HepG2 (cell line): ENCODE results near the gene FGFR1OP2. TPM values are rescaled to one million over a fixed set of nuclear protein-coding genes. Genes with fewer than 3 reads are reported as not detected.

Experiments
- BORCS8-MEF2B ChIP-seq: sonication (generic); formaldehyde crosslinking; IDR thresholded peaks from 2 replicates; pipeline ENCODE4 v1.8.0; 2022; ENCODE audit warnings: mild to moderate bottlenecking, missing genetic modification reagents
- CREB1 ChIP-seq, 2 experiments: fragments of 450-650 bp in 1 of 2; IDR thresholded peaks; 2 replicates each; pipeline ENCODE4 v1.6.1; 2016 to 2017; ENCODE audit warnings: control low read depth in 1 of 2, mild to moderate bottlenecking in 1 of 2, missing compliant biosample characterization in 1 of 2, missing genetic modification characterization in 1 of 2
- FOXC1 ChIP-seq: sonication (generic); formaldehyde crosslinking; IDR thresholded peaks from 2 replicates; pipeline ENCODE4 v1.8.0; 2022; ENCODE audit warnings: mild to moderate bottlenecking, missing genetic modification reagents, borderline replicate concordance
- GFI1 ChIP-seq: sonication (generic); formaldehyde crosslinking; IDR thresholded peaks from 2 replicates; pipeline ENCODE4 v1.5.0; 2020; ENCODE audit warnings: missing genetic modification reagents, mild to moderate bottlenecking, borderline replicate concordance
- GTF2F1 ChIP-seq: fragments of 150-350 bp; IDR thresholded peaks from 2 replicates; pipeline ENCODE4 v1.6.1; 2014; ENCODE audit warnings: low read length
- HNF1B ChIP-seq: sonication (generic); formaldehyde crosslinking; IDR thresholded peaks from 2 replicates; pipeline ENCODE4 v1.5.1; 2020; ENCODE audit warnings: mild to moderate bottlenecking, moderate library complexity, missing genetic modification reagents
- MATR3 ChIP-seq: sonication (generic); formaldehyde crosslinking; IDR thresholded peaks from 2 replicates; pipeline ENCODE4 v1.4.0; 2020; ENCODE audit warnings: missing genetic modification reagents
- MNT ChIP-seq: fragments of 450-650 bp; IDR thresholded peaks from 2 replicates; pipeline ENCODE4 v1.6.1; 2016
- MTA3 ChIP-seq: sonication (generic); formaldehyde crosslinking; IDR thresholded peaks from 2 replicates; pipeline ENCODE4 v1.4.0; 2020; ENCODE audit warnings: missing genetic modification reagents
- MTF2 ChIP-seq: sonication (generic); formaldehyde crosslinking; IDR thresholded peaks from 2 replicates; pipeline ENCODE4 v1.5.0; 2020; ENCODE audit warnings: missing genetic modification reagents, borderline replicate concordance
- NCOA2 ChIP-seq: sonication (generic); formaldehyde crosslinking; IDR thresholded peaks from 2 replicates; pipeline ENCODE4 v1.8.0; 2022; ENCODE audit warnings: inconsistent platforms
- NFIB ChIP-seq: sonication (generic); formaldehyde crosslinking; IDR thresholded peaks from 2 replicates; pipeline ENCODE4 v1.9.0; 2021; ENCODE audit warnings: missing genetic modification reagents, mild to moderate bottlenecking, borderline replicate concordance
- NKX3-1 ChIP-seq: sonication (generic); formaldehyde crosslinking; IDR thresholded peaks from 2 replicates; pipeline ENCODE4 v1.5.0; 2020; ENCODE audit warnings: missing genetic modification reagents
- TCF12 ChIP-seq, 2 experiments: fragments of 450-650 bp in 1 of 2; sonication (generic) in 1 of 2; formaldehyde crosslinking in 1 of 2; IDR thresholded peaks; 2 replicates each; pipeline versions ENCODE4 v1.6.1 to v1.8.0; 2017 to 2022; ENCODE audit warnings: antibody characterized with exemption in 1 of 2, mild to moderate bottlenecking in 1 of 2, missing genetic modification reagents in 1 of 2, moderate library complexity in 1 of 2
- TEAD3 ChIP-seq: optimal IDR thresholded peaks from 2 replicates; pipeline ENCODE3; 2016; ENCODE audit warnings: borderline replicate concordance
- TOE1 ChIP-seq: sonication (generic); formaldehyde crosslinking; IDR thresholded peaks from 2 replicates; pipeline ENCODE4 v1.4.0; 2020; ENCODE audit warnings: mild to moderate bottlenecking, missing genetic modification reagents
- WIZ ChIP-seq: sonication (generic); formaldehyde crosslinking; IDR thresholded peaks from 2 replicates; pipeline ENCODE4 v1.5.1; 2020; ENCODE audit warnings: mild to moderate bottlenecking, missing genetic modification reagents
- ZBTB8A ChIP-seq: sonication (generic); formaldehyde crosslinking; IDR thresholded peaks from 2 replicates; pipeline ENCODE4 v1.4.0; 2020; ENCODE audit warnings: mild to moderate bottlenecking, low read depth, missing genetic modification reagents, borderline replicate concordance
- ZFP1 ChIP-seq: IDR thresholded peaks from 2 replicates; pipeline ENCODE4 v1.6.1; 2016
- ZNF451 ChIP-seq: sonication (generic); formaldehyde crosslinking; IDR thresholded peaks from 2 replicates; pipeline ENCODE4 v1.5.0; 2020; ENCODE audit warnings: mild to moderate bottlenecking, missing genetic modification reagents
- ZNF513 ChIP-seq: sonication (generic); formaldehyde crosslinking; conservative IDR thresholded peaks from 2 replicates; pipeline ENCODE4 v1.5.0; 2020; ENCODE audit warnings: missing genetic modification reagents
- ZNF549 ChIP-seq: sonication (generic); formaldehyde crosslinking; IDR thresholded peaks from 2 replicates; pipeline ENCODE4 v1.5.0; 2020; ENCODE audit warnings: missing genetic modification reagents
- ZNF619 ChIP-seq: sonication (generic); formaldehyde crosslinking; IDR thresholded peaks from 2 replicates; pipeline ENCODE4 v1.4.0; 2020; ENCODE audit warnings: mild to moderate bottlenecking, missing genetic modification reagents
- ZNF629 ChIP-seq: sonication (generic); formaldehyde crosslinking; conservative IDR thresholded peaks from 2 replicates; pipeline ENCODE4 v1.5.0; 2020; ENCODE audit warnings: missing genetic modification reagents
- ZNF775 ChIP-seq: sonication (generic); formaldehyde crosslinking; IDR thresholded peaks from 2 replicates; pipeline ENCODE4 v1.4.0; 2020; ENCODE audit warnings: missing genetic modification reagents, mild to moderate bottlenecking, moderate library complexity, borderline replicate concordance
- ZNF816 ChIP-seq: sonication (generic); formaldehyde crosslinking; IDR thresholded peaks from 2 replicates; pipeline ENCODE4 v1.8.0; 2022; ENCODE audit warnings: missing genetic modification reagents, mild to moderate bottlenecking, borderline replicate concordance
- ZSCAN12 ChIP-seq: sonication (generic); formaldehyde crosslinking; IDR thresholded peaks from 2 replicates; pipeline ENCODE4 v1.9.0; 2021; ENCODE audit warnings: mild to moderate bottlenecking, missing genetic modification reagents
- polyA plus RNA-seq, 8 experiments: library from polyadenylated mRNA; depleted of rRNA in 3 of 8; stranded (reverse) in 7 of 8; unstranded in 1 of 8; fragments of >200 nt; fragmentation: Illumina TruSeq in 4 of 8; extraction: Trizol in 4 of 8; gene quantifications; 2 replicates each; pipeline versions ENCODE4 v1.2.1 to v1.2.3, GENCODE V29; 2011 to 2016; ENCODE audit warnings: low read depth in 4 of 8, missing spikeins in 1 of 8, mixed read lengths in 1 of 8; ENCODE audit not compliant: insufficient read depth in 1 of 8
- total RNA-seq, 5 experiments: library from RNA; depleted of rRNA; stranded (reverse); fragments of >200 nt; fragmentation: Illumina TruSeq; extraction: Trizol; gene quantifications; 2 replicates each; pipeline ENCODE4 v1.2.3, GENCODE V29; 2016; ENCODE audit warnings: low read depth in 1 of 5

The FGFR1OP2 gene
- total and polyA plus RNA-seq, 2 of the 13 experiments (the other 11 are each of a cell fraction or from before 2014, with no cell fraction given), result 18.3 to 38.1 TPM

GRCh38 chr12:27014085-27014858, 76.0 kb downstream of the FGFR1OP2 start, which contains the start of gene TM7SF3 (continued):
- no peak for TF ChIP-seq WIZ
- TF ChIP-seq CREB1 (IDR thresholded peaks at IDR 0.05), result peak; percentile 49; the same call in 1 of the 2 replicates
- TF ChIP-seq CREB1 (CRISPR knock-in tag; IDR thresholded peaks at IDR 0.05), result no peak
- no peak; the same call in 1 of the 2 replicates for TF ChIP-seq BORCS8-MEF2B (CRISPR knock-in tag)
- no peak for TF ChIP-seq TCF12 (IDR thresholded peaks at IDR 0.05)
- TF ChIP-seq TCF12 (CRISPR knock-in tag; IDR thresholded peaks at IDR 0.05), result peak; percentile 80
- no peak for TF ChIP-seq ZNF629
- no peak for TF ChIP-seq HNF1B
- peak; percentile 55; the same call in 1 of the 2 replicates for TF ChIP-seq MTF2 (CRISPR knock-in tag)
- no peak for TF ChIP-seq NFIB (CRISPR knock-in tag)
- no peak for TF ChIP-seq ZNF816 (CRISPR knock-in tag)
- peak; percentile 73; the same call in 1 of the 2 replicates for TF ChIP-seq GFI1 (CRISPR knock-in tag)
- TF ChIP-seq ZNF619, result peak; percentile 58; the same call in 1 of the 2 replicates
- no peak for TF ChIP-seq MATR3 (CRISPR knock-in tag)
- TF ChIP-seq ZFP1 (CRISPR knock-in tag), result no peak
- TF ChIP-seq MNT, result no peak
- TF ChIP-seq ZNF451 (CRISPR knock-in tag), result peak; percentile 74; the same call in 1 of the 2 replicates
- peak; percentile 66; the same call in 1 of the 2 replicates for TF ChIP-seq ZSCAN12
- TF ChIP-seq FOXC1, result peak; percentile 63; the same call in 1 of the 2 replicates
- TF ChIP-seq TOE1 (CRISPR knock-in tag), result no peak
- no peak; the same call in 1 of the 2 replicates for TF ChIP-seq ZBTB8A (CRISPR knock-in tag)
- TF ChIP-seq NKX3-1 (CRISPR knock-in tag), result no peak
- TF ChIP-seq MTA3, result no peak
- no peak for TF ChIP-seq ZNF549 (CRISPR knock-in tag)
- no peak for TF ChIP-seq GTF2F1
- TF ChIP-seq ZNF513 (CRISPR knock-in tag), result no peak
- no peak for TF ChIP-seq ZNF775
- TF ChIP-seq NCOA2 (CRISPR knock-in tag), result peak; percentile 30; the same call in 1 of the 2 replicates
- TF ChIP-seq TEAD3 (CRISPR knock-in tag), result no peak
